Smooth muscle cell (in vitro differentiated cells): ENCODE measurements around the gene HERC2. TPM values are rescaled to one million over a fixed set of nuclear protein-coding genes. Genes with fewer than 3 reads are reported as not detected.
"Not testable (repeated sequence)": the region's sequence is repeated elsewhere in the genome, so short reads cannot be mapped to it uniquely, and the experiment has no call there.

ENCODE experiments used
- DNase-seq: peaks from one replicate; lab custom pipeline; 2025; ENCODE audit not compliant: unreplicated experiment; lab: John Stamatoyannopoulos, UW
- H2AFZ ChIP-seq: fragments of 200-600 bp; sonication (generic); 2 replicates; pipeline ENCODE4 v1.6.0; 2016; ENCODE audit warnings: antibody characterized with exemption, low read depth, mild to moderate bottlenecking
- H3F3A ChIP-seq: fragments of 200-600 bp; sonication (generic); 2 replicates; pipeline ENCODE4 v1.6.0; 2017; ENCODE audit warnings: antibody characterized with exemption, low read depth
- H3K27ac ChIP-seq: fragments of 200-600 bp; sonication (generic); 2 replicates; pipeline ENCODE4 v1.5.1; 2016; ENCODE audit warnings: low read depth, mild to moderate bottlenecking
- H3K27me3 ChIP-seq: fragments of 200-600 bp; sonication (generic); 2 replicates; pipeline ENCODE4 v1.6.1; 2016; ENCODE audit warnings: low read depth, mild to moderate bottlenecking
- H3K36me3 ChIP-seq: fragments of 200-600 bp; sonication (generic); 2 replicates; pipeline ENCODE4 v1.5.1; 2016; ENCODE audit warnings: low read depth
- H3K4me1 ChIP-seq: fragments of 200-600 bp; sonication (generic); 2 replicates; pipeline ENCODE4 v1.5.1; 2016; ENCODE audit warnings: low read depth
- H3K4me2 ChIP-seq: fragments of 200-600 bp; sonication (generic); 2 replicates; pipeline ENCODE4 v1.6.0; 2016; ENCODE audit warnings: mild to moderate bottlenecking
- H3K4me3 ChIP-seq: fragments of 200-600 bp; sonication (generic); 2 replicates; pipeline ENCODE4 v1.5.1; 2016; ENCODE audit warnings: mild to moderate bottlenecking
- H3K79me2 ChIP-seq: fragments of 200-600 bp; sonication (generic); 2 replicates; pipeline ENCODE4 v1.6.0; 2016; ENCODE audit warnings: low read depth, mild to moderate bottlenecking
- H3K9ac ChIP-seq: fragments of 200-600 bp; sonication (generic); 2 replicates; pipeline ENCODE4 v1.6.0; 2016; ENCODE audit warnings: low read depth
- H3K9me3 ChIP-seq: fragments of 200-600 bp; sonication (generic); replicated peaks from 2 replicates; pipeline ENCODE4 v1.5.1; 2016; ENCODE audit warnings: low read depth
- H4K20me1 ChIP-seq: fragments of 200-600 bp; sonication (generic); 2 replicates; pipeline ENCODE4 v1.6.0; 2016; ENCODE audit warnings: low read depth
- WGBS: methylation state at CpG from one replicate; pipeline ENCODE4 v1.1.7; 2016; ENCODE audit warnings: low lambda C conversion rate; 5-methylcytosine and 5-hydroxymethylcytosine counted together
- polyA plus RNA-seq: library from polyadenylated mRNA; unstranded; fragments of >200 nt; fragmentation: Nextera tagmentation; extraction: Ambion mirVana; gene quantifications from 2 replicates; pipeline ENCODE4 v1.2.1, GENCODE V29; 2016
- total RNA-seq: library from RNA; depleted of rRNA; stranded (reverse); fragments of >200 nt; gene quantifications from 2 replicates; pipeline ENCODE4 v1.2.3, GENCODE V29; 2014

HERC2 gene
- total and polyA plus RNA-seq, 2 experiments from 2014 or later: 19.9 to 33.1 TPM

- not testable (repeated sequence) for H3K27ac ChIP-seq, H3K27me3 ChIP-seq, H3K9ac ChIP-seq, H3K4me2 ChIP-seq, H4K20me1 ChIP-seq, H3F3A ChIP-seq, H3K36me3 ChIP-seq, H3K4me3 ChIP-seq, DNase-seq, H3K4me1 ChIP-seq, H3K9me3 ChIP-seq, H2AFZ ChIP-seq
- 98% methylated on average over 7 of the region's 7 CpGs for WGBS
- peaks cover 15% of the 10 kb centered on the region for H3K79me2 ChIP-seq
Observed at GRCh38 chr15:28316958-28317357, 5.0 kb downstream of the HERC2 start.

- not testable (repeated sequence) for H2AFZ ChIP-seq, H3K9ac ChIP-seq, H3K79me2 ChIP-seq, DNase-seq, H4K20me1 ChIP-seq, H3K27me3 ChIP-seq, H3F3A ChIP-seq, H3K27ac ChIP-seq, H3K4me3 ChIP-seq, H3K9me3 ChIP-seq, H3K36me3 ChIP-seq, H3K4me1 ChIP-seq, H3K4me2 ChIP-seq
- 91% methylated on average over 11 of the region's 11 CpGs for WGBS
Observed at GRCh38 chr15:28310454-28310853, 11.5 kb downstream of the HERC2 start.

- 99% methylated on average over 5 of the region's 5 CpGs for WGBS
- not testable (repeated sequence) for H3K27me3 ChIP-seq
Observed at GRCh38 chr15:28308718-28309117, 13.3 kb downstream of the HERC2 start.

GRCh38 chr15:28305700-28306099 is 16.3 kb downstream of the HERC2 start:
- DNase-seq, H2AFZ ChIP-seq, H4K20me1 ChIP-seq, H3K4me3 ChIP-seq, H3K9ac ChIP-seq, H3K79me2 ChIP-seq, H3K27me3 ChIP-seq, H3K9me3 ChIP-seq, H3F3A ChIP-seq, H3K4me1 ChIP-seq, H3K27ac ChIP-seq, H3K36me3 ChIP-seq, H3K4me2 ChIP-seq: not testable (repeated sequence)
- 100% methylated on average over 2 of the region's 2 CpGs for WGBS

More at GRCh38 chr15:28308718-28309117, 13.3 kb downstream of the HERC2 start:
- not testable (repeated sequence) for H4K20me1 ChIP-seq, H3F3A ChIP-seq, DNase-seq, H3K4me1 ChIP-seq, H3K27ac ChIP-seq, H2AFZ ChIP-seq, H3K4me3 ChIP-seq, H3K9me3 ChIP-seq, H3K9ac ChIP-seq, H3K36me3 ChIP-seq, H3K79me2 ChIP-seq, H3K4me2 ChIP-seq

- not testable (repeated sequence) for H3K4me3 ChIP-seq, H4K20me1 ChIP-seq, H3K9me3 ChIP-seq, H3K36me3 ChIP-seq, H3K9ac ChIP-seq, DNase-seq, H3K79me2 ChIP-seq, H3K4me1 ChIP-seq, H3K4me2 ChIP-seq, H2AFZ ChIP-seq, H3K27ac ChIP-seq, H3F3A ChIP-seq, H3K27me3 ChIP-seq
- 93% methylated on average over 3 of the region's 3 CpGs for WGBS
Observed at GRCh38 chr15:28297434-28297833, 24.5 kb downstream of the HERC2 start.

- not testable (repeated sequence) for H3K4me1 ChIP-seq, H3K79me2 ChIP-seq, H2AFZ ChIP-seq, H3K36me3 ChIP-seq, H3K27ac ChIP-seq, H3K4me3 ChIP-seq, H3K9ac ChIP-seq, H3F3A ChIP-seq, H3K4me2 ChIP-seq, DNase-seq, H3K9me3 ChIP-seq, H4K20me1 ChIP-seq, H3K27me3 ChIP-seq
- 98% methylated on average over 4 of the region's 4 CpGs for WGBS
Observed at GRCh38 chr15:28296814-28297213, 25.2 kb downstream of the HERC2 start.

GRCh38 chr15:28295009-28295563 is 26.9 kb downstream of the HERC2 start:
- H3F3A ChIP-seq, H3K4me3 ChIP-seq, H4K20me1 ChIP-seq, H2AFZ ChIP-seq, H3K36me3 ChIP-seq, H3K9ac ChIP-seq, H3K4me1 ChIP-seq, DNase-seq, H3K9me3 ChIP-seq, H3K79me2 ChIP-seq, H3K27me3 ChIP-seq: not testable (repeated sequence)
- Histone ChIP-seq H3K4me2 (peak overlapping the region; percentile 73), H3K27ac (peak overlapping the region; percentile 72)
- 59% methylated on average over 2 of the region's 3 CpGs for WGBS

- H4K20me1 ChIP-seq, H3K4me1 ChIP-seq, H3K79me2 ChIP-seq, DNase-seq, H2AFZ ChIP-seq, H3K4me3 ChIP-seq, H3F3A ChIP-seq, H3K27me3 ChIP-seq, H3K36me3 ChIP-seq, H3K9ac ChIP-seq, H3K9me3 ChIP-seq: not testable (repeated sequence)
- peak overlapping the region; percentile 73 for H3K4me2 ChIP-seq
- H3K27ac ChIP-seq: peak overlapping the region; percentile 72
- WGBS: 27% methylated on average over 9 of the region's 10 CpGs
Observed at GRCh38 chr15:28294560-28294959, 27.4 kb downstream of the HERC2 start.
